SK-N-SH treated with all-trans-retinoic acid at 6 μM for 48 hours (cell line): Measurements from ENCODE around the gene TMEM156.

Source experiments
- ATAC-seq: fragments of 200-7000 bp; cut with Tn5 transposase; 3 replicates; pipeline ENCODE4 v1.9.1; 2020; ENCODE audit warnings: mild to moderate bottlenecking, moderate library complexity
- ARNTL ChIP-seq: fragments of 450-650 bp; formaldehyde crosslinking; IDR thresholded peaks from 2 replicates; pipeline ENCODE4 v1.5.0; 2020; ENCODE audit warnings: low read depth, mild to moderate bottlenecking, moderate library complexity, borderline replicate concordance
- BACH2 ChIP-seq: fragments of 250-450 bp; sonication (Bioruptor Pico); IDR thresholded peaks from 2 replicates; pipeline ENCODE4 v1.9.0; 2021; ENCODE audit warnings: mild to moderate bottlenecking, borderline replicate concordance
- ESRRG ChIP-seq: fragments of 250-450 bp; sonication (Bioruptor Pico); IDR thresholded peaks from 2 replicates; pipeline ENCODE4 v1.6.1; 2021; ENCODE audit warnings: mild to moderate bottlenecking
- GLIS3 ChIP-seq: fragments of 250-450 bp; sonication (Bioruptor Pico); IDR thresholded peaks from 2 replicates; pipeline ENCODE4 v1.5.0; 2020; ENCODE audit warnings: mild to moderate bottlenecking, moderate library complexity
- ISL1 ChIP-seq: fragments of 250-450 bp; sonication (Bioruptor Pico); IDR thresholded peaks from 2 replicates; pipeline ENCODE4 v2.1.2; 2022; ENCODE audit warnings: mild to moderate bottlenecking, moderate library complexity
- OSR1 ChIP-seq: fragments of 250-450 bp; sonication (Bioruptor Pico); IDR thresholded peaks from 2 replicates; pipeline ENCODE4 v1.8.0; 2022; ENCODE audit warnings: moderate library complexity, mild to moderate bottlenecking, inconsistent platforms
- PPARA ChIP-seq: fragments of 250-450 bp; sonication (Bioruptor Pico); IDR thresholded peaks from 2 replicates; pipeline ENCODE4 v1.5.0; 2020; ENCODE audit warnings: mild to moderate bottlenecking, borderline replicate concordance
- RARB ChIP-seq: fragments of 250-450 bp; sonication (Bioruptor Pico); IDR thresholded peaks from 2 replicates; pipeline ENCODE4 v1.8.0; 2021; ENCODE audit warnings: mild to moderate bottlenecking, moderate library complexity
- SNAI2 ChIP-seq: fragments of 250-450 bp; sonication (Bioruptor Pico); IDR thresholded peaks from 2 replicates; pipeline ENCODE4 v1.5.0; 2020; ENCODE audit warnings: mild to moderate bottlenecking, moderate library complexity
- TCF4 ChIP-seq: fragments of 250-450 bp; sonication (Bioruptor Pico); IDR thresholded peaks from 2 replicates; pipeline ENCODE4 v1.8.0; 2021; ENCODE audit warnings: mild to moderate bottlenecking, moderate library complexity, borderline replicate concordance
- TOX ChIP-seq: fragments of 250-450 bp; sonication (Bioruptor Pico); IDR thresholded peaks from 2 replicates; pipeline ENCODE4 v1.8.0; 2021; ENCODE audit warnings: mild to moderate bottlenecking, moderate library complexity, borderline replicate concordance
- ZC3H10 ChIP-seq: fragments of 250-450 bp; sonication (Bioruptor Pico); IDR thresholded peaks from 2 replicates; pipeline ENCODE4 v1.5.1; 2021; ENCODE audit warnings: mild to moderate bottlenecking, moderate library complexity
- ZFP3 ChIP-seq: fragments of 250-450 bp; sonication (Bioruptor Pico); IDR thresholded peaks from 2 replicates; pipeline ENCODE4 v1.5.0; 2020; ENCODE audit warnings: mild to moderate bottlenecking, moderate library complexity
- ZFP30 ChIP-seq: fragments of 450-650 bp; formaldehyde crosslinking; IDR thresholded peaks from 2 replicates; pipeline ENCODE4 v1.5.0; 2022; ENCODE audit warnings: mild to moderate bottlenecking, moderate library complexity
- ZNF565 ChIP-seq: fragments of 450-650 bp; formaldehyde crosslinking; conservative IDR thresholded peaks from 2 replicates; pipeline ENCODE4 v1.5.0; 2020; ENCODE audit warnings: low read depth, mild to moderate bottlenecking, moderate library complexity
- ZNF70 ChIP-seq: fragments of 450-650 bp; formaldehyde crosslinking; IDR thresholded peaks from 2 replicates; pipeline ENCODE4 v1.5.0; 2020; ENCODE audit warnings: mild to moderate bottlenecking, moderate library complexity
- ZNF8 ChIP-seq: fragments of 450-650 bp; formaldehyde crosslinking; IDR thresholded peaks from 2 replicates; pipeline ENCODE4 v1.5.0; 2020; ENCODE audit warnings: mild to moderate bottlenecking, moderate library complexity
- TF ChIP-seq, protein P1 (sequence below): fragments of 250-450 bp; sonication (Bioruptor Pico); IDR thresholded peaks from 2 replicates; pipeline ENCODE4 v1.8.0; 2020; ENCODE audit warnings: mild to moderate bottlenecking, moderate library complexity, borderline replicate concordance
- TF ChIP-seq, protein P2 (sequence below): fragments of 250-450 bp; sonication (Bioruptor Pico); IDR thresholded peaks from 2 replicates; pipeline ENCODE4 v1.5.1; 2021; ENCODE audit warnings: mild to moderate bottlenecking, moderate library complexity
- TF ChIP-seq, protein P3 (sequence below): fragments of 250-450 bp; sonication (Bioruptor Pico); IDR thresholded peaks from 2 replicates; pipeline ENCODE4 v1.5.0; 2020; ENCODE audit warnings: mild to moderate bottlenecking, moderate library complexity
- TF ChIP-seq, protein P4 (sequence below): fragments of 250-450 bp; sonication (Bioruptor Pico); IDR thresholded peaks from 2 replicates; pipeline ENCODE4 v1.8.0; 2021; ENCODE audit warnings: low read depth, mild to moderate bottlenecking, moderate library complexity, borderline replicate concordance
- TF ChIP-seq, protein P5 (sequence below): fragments of 250-450 bp; sonication (Bioruptor Pico); IDR thresholded peaks from 2 replicates; pipeline ENCODE4 v1.5.1; 2020; ENCODE audit warnings: low read depth, mild to moderate bottlenecking, moderate library complexity

The TMEM156 gene

DNA sequence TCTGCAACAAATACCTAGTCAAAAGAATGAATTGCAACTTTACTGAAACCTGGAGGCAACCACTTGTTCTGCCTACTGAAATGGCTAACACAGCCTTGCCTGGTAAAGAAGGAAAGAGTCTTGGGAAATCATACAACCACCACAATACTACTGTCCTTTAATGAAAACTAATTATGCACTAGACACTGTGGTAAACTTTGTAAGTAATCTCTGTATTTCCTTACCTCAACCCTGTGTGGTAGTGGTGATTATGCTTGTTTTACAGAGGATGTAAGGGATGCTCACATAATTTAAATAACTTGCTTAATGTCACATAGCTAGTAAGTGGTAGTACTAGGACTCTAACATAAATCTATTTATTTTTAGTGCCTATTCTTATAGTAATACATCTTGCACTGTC is 44.7 kb downstream of the TMEM156 start:
- ATAC-seq = no peak
- TF ChIP-seq SNAI2 (no peak), BACH2 (CRISPR knock-in tag) (no peak), GLIS3 (no peak), ZFP3 (CRISPR knock-in tag) (no peak), ZNF565 (no peak), PPARA (no peak), OSR1 (CRISPR knock-in tag) (no peak), ESRRG (CRISPR knock-in tag) (no peak), ZFP30 (CRISPR knock-in tag) (no peak), TOX (CRISPR knock-in tag) (no peak), RARB (CRISPR knock-in tag) (no peak), ZNF70 (CRISPR knock-in tag) (no peak), ARNTL (CRISPR knock-in tag) (no peak), ISL1 (CRISPR knock-in tag) (no peak), ZNF8 (CRISPR knock-in tag) (no peak)
- TF ChIP-seq, protein P1, sequence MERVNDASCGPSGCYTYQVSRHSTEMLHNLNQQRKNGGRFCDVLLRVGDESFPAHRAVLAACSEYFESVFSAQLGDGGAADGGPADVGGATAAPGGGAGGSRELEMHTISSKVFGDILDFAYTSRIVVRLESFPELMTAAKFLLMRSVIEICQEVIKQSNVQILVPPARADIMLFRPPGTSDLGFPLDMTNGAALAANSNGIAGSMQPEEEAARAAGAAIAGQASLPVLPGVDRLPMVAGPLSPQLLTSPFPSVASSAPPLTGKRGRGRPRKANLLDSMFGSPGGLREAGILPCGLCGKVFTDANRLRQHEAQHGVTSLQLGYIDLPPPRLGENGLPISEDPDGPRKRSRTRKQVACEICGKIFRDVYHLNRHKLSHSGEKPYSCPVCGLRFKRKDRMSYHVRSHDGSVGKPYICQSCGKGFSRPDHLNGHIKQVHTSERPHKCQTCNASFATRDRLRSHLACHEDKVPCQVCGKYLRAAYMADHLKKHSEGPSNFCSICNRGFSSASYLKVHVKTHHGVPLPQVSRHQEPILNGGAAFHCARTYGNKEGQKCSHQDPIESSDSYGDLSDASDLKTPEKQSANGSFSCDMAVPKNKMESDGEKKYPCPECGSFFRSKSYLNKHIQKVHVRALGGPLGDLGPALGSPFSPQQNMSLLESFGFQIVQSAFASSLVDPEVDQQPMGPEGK (CRISPR knock-in tag) = no peak
- TF ChIP-seq, protein P2, sequence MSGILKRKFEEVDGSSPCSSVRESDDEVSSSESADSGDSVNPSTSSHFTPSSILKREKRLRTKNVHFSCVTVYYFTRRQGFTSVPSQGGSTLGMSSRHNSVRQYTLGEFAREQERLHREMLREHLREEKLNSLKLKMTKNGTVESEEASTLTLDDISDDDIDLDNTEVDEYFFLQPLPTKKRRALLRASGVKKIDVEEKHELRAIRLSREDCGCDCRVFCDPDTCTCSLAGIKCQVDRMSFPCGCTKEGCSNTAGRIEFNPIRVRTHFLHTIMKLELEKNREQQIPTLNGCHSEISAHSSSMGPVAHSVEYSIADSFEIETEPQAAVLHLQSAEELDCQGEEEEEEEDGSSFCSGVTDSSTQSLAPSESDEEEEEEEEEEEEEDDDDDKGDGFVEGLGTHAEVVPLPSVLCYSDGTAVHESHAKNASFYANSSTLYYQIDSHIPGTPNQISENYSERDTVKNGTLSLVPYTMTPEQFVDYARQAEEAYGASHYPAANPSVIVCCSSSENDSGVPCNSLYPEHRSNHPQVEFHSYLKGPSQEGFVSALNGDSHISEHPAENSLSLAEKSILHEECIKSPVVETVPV = no peak
- TF ChIP-seq, protein P3, sequence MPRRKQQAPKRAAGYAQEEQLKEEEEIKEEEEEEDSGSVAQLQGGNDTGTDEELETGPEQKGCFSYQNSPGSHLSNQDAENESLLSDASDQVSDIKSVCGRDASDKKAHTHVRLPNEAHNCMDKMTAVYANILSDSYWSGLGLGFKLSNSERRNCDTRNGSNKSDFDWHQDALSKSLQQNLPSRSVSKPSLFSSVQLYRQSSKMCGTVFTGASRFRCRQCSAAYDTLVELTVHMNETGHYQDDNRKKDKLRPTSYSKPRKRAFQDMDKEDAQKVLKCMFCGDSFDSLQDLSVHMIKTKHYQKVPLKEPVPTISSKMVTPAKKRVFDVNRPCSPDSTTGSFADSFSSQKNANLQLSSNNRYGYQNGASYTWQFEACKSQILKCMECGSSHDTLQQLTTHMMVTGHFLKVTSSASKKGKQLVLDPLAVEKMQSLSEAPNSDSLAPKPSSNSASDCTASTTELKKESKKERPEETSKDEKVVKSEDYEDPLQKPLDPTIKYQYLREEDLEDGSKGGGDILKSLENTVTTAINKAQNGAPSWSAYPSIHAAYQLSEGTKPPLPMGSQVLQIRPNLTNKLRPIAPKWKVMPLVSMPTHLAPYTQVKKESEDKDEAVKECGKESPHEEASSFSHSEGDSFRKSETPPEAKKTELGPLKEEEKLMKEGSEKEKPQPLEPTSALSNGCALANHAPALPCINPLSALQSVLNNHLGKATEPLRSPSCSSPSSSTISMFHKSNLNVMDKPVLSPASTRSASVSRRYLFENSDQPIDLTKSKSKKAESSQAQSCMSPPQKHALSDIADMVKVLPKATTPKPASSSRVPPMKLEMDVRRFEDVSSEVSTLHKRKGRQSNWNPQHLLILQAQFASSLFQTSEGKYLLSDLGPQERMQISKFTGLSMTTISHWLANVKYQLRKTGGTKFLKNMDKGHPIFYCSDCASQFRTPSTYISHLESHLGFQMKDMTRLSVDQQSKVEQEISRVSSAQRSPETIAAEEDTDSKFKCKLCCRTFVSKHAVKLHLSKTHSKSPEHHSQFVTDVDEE (CRISPR knock-in tag) = no peak
- TF ChIP-seq, protein P4, sequence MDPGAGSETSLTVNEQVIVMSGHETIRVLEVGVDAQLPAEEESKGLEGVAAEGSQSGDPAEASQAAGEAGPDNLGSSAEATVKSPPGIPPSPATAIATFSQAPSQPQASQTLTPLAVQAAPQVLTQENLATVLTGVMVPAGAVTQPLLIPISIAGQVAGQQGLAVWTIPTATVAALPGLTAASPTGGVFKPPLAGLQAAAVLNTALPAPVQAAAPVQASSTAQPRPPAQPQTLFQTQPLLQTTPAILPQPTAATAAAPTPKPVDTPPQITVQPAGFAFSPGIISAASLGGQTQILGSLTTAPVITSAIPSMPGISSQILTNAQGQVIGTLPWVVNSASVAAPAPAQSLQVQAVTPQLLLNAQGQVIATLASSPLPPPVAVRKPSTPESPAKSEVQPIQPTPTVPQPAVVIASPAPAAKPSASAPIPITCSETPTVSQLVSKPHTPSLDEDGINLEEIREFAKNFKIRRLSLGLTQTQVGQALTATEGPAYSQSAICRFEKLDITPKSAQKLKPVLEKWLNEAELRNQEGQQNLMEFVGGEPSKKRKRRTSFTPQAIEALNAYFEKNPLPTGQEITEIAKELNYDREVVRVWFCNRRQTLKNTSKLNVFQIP (CRISPR knock-in tag) = no peak
- TF ChIP-seq, protein P5, sequence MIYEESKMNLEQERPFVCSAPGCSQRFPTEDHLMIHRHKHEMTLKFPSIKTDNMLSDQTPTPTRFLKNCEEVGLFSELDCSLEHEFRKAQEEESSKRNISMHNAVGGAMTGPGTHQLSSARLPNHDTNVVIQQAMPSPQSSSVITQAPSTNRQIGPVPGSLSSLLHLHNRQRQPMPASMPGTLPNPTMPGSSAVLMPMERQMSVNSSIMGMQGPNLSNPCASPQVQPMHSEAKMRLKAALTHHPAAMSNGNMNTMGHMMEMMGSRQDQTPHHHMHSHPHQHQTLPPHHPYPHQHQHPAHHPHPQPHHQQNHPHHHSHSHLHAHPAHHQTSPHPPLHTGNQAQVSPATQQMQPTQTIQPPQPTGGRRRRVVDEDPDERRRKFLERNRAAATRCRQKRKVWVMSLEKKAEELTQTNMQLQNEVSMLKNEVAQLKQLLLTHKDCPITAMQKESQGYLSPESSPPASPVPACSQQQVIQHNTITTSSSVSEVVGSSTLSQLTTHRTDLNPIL (CRISPR knock-in tag) = no peak

DNA sequence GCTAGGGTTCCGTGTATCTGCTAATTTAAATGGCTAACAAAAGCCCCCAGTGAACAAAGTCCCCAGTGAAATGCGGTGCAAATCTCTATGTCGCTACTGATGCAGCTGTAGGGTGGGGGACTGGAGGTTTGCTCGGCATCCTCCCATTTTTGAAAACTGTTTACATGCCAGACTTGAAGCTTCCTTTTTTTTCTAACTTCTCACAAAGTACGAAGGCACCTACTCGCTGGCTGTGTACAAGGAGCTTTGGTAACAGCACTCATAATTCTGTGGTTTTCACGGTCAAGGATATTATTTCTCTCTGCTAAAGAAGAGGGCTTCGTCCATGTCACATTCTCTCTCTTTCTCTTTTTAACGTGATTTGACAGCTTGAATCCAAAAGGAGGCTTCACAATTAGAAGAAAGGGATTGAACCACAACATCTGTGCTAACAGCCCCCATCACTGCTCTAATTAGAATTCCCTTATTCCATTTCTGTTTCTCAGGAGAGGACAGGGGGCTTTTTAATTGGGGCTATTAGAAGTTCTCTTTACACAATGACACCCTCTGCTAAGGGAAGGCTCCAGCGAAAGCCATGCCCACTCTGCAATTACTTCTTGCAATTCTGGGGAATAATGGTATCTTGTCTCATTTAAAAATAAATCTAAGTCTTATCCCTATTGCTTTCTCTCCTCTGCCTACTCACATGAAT is 46.7 kb downstream of the TMEM156 start:
- no peak for ATAC-seq
- TF ChIP-seq, protein P4 (CRISPR knock-in tag) = no peak
- no peak for TF ChIP-seq ZFP30 (CRISPR knock-in tag)
- no peak for TF ChIP-seq ZNF565
- no peak for TF ChIP-seq ESRRG (CRISPR knock-in tag)
- no peak for TF ChIP-seq ARNTL (CRISPR knock-in tag)
- no peak for TF ChIP-seq PPARA
- TF ChIP-seq BACH2 (CRISPR knock-in tag) = no peak
- TF ChIP-seq TCF4 = no peak
- no peak for TF ChIP-seq TOX (CRISPR knock-in tag)
- TF ChIP-seq ZC3H10 (CRISPR knock-in tag) = no peak
- TF ChIP-seq, protein P1 (CRISPR knock-in tag) = no peak
- TF ChIP-seq ZNF70 (CRISPR knock-in tag) = no peak
- TF ChIP-seq, protein P5 (CRISPR knock-in tag) = no peak
